Astrocyte (in vitro differentiated cells and primary cell): Measurements from ENCODE around the gene COL11A2. TPM values are rescaled to one million over a fixed set of nuclear protein-coding genes. Genes with fewer than 3 reads are reported as not detected.

Experiments
- DNase-seq: peaks from one replicate; pipeline ENCODE4 v3.0.0-alpha.2; 2010; ENCODE audit warnings: low read depth
- FAIRE-seq: peaks from 2 replicates; lab custom pipeline; 2011; peaks lifted over from hg19 to GRCh38; lab: Jason Lieb, UNC
- H2AFZ ChIP-seq: 2 replicates; pipeline ENCODE4 v1.6.0; 2012; ENCODE audit warnings: low read depth, low read length, inconsistent platforms
- H3K27ac ChIP-seq: 2 replicates; pipeline ENCODE4 v1.5.1; 2011; ENCODE audit warnings: low read depth, low read length, inconsistent platforms
- H3K27me3 ChIP-seq: 2 replicates; pipeline ENCODE4 v1.6.0; 2011; ENCODE audit warnings: low read length, inconsistent platforms; ENCODE audit not compliant: insufficient read depth
- H3K36me3 ChIP-seq: 2 replicates; pipeline ENCODE4 v1.5.1; 2011; ENCODE audit warnings: low read length, inconsistent platforms; ENCODE audit not compliant: insufficient read depth
- H3K4me1 ChIP-seq: 2 replicates; pipeline ENCODE4 v1.5.1; 2011; ENCODE audit warnings: low read length, inconsistent platforms; ENCODE audit not compliant: insufficient read depth
- H3K4me2 ChIP-seq: 2 replicates; pipeline ENCODE4 v1.6.0; 2012; ENCODE audit warnings: low read length, inconsistent platforms
- H3K4me3 ChIP-seq: 2 replicates; pipeline ENCODE4 v1.5.1; 2011; ENCODE audit warnings: low read depth, mild to moderate bottlenecking, low read length, inconsistent platforms; ENCODE audit not compliant: insufficient read depth
- H3K79me2 ChIP-seq: 2 replicates; pipeline ENCODE4 v1.6.0; 2012; ENCODE audit warnings: mild to moderate bottlenecking, low read length, inconsistent platforms; ENCODE audit not compliant: insufficient read depth
- H3K9ac ChIP-seq: 2 replicates; pipeline ENCODE4 v1.6.0; 2012; ENCODE audit warnings: mild to moderate bottlenecking, low read length, inconsistent platforms
- H3K9me3 ChIP-seq: 2 replicates; pipeline ENCODE4 v1.5.1; 2012; ENCODE audit warnings: low read depth, mild to moderate bottlenecking, low read length, inconsistent platforms; ENCODE audit not compliant: insufficient read depth
- H4K20me1 ChIP-seq: 2 replicates; pipeline ENCODE4 v1.6.0; 2012; ENCODE audit warnings: low read length, inconsistent platforms; ENCODE audit not compliant: insufficient read depth
- H3K27ac Mint-ChIP-seq: one replicate; pipeline ENCODE4 v1.8.0; 2021; ENCODE audit warnings: mild to moderate bottlenecking, mixed read lengths; ENCODE audit not compliant: unreplicated experiment
- H3K27me3 Mint-ChIP-seq: one replicate; pipeline ENCODE4 v1.8.0; 2021; ENCODE audit warnings: low read depth, mixed read lengths; ENCODE audit not compliant: unreplicated experiment
- H3K36me3 Mint-ChIP-seq: one replicate; pipeline ENCODE4 v1.8.0; 2021; ENCODE audit warnings: low read depth, mixed read lengths; ENCODE audit not compliant: unreplicated experiment
- H3K4me1 Mint-ChIP-seq: one replicate; pipeline ENCODE4 v1.8.0; 2021; ENCODE audit warnings: low read depth, mixed read lengths; ENCODE audit not compliant: unreplicated experiment
- H3K4me3 Mint-ChIP-seq: one replicate; pipeline ENCODE4 v1.8.0; 2021; ENCODE audit warnings: mild to moderate bottlenecking, moderate library complexity, mixed read lengths; ENCODE audit not compliant: unreplicated experiment
- H3K9me3 Mint-ChIP-seq: one replicate; pipeline ENCODE4 v1.8.0; 2021; ENCODE audit warnings: mild to moderate bottlenecking, mixed read lengths; ENCODE audit not compliant: unreplicated experiment
- CTCF ChIP-seq: IDR thresholded peaks from 2 replicates; pipeline ENCODE4 v1.5.1; 2011; ENCODE audit warnings: low read depth, mild to moderate bottlenecking, inconsistent platforms, low read length, moderate library complexity; ENCODE audit not compliant: insufficient read depth
- EZH2 ChIP-seq: IDR thresholded peaks from 2 replicates; pipeline ENCODE4 v1.6.1; 2012; ENCODE audit warnings: mild to moderate bottlenecking, low read length, inconsistent platforms; ENCODE audit not compliant: insufficient read depth
- total RNA-seq: library from RNA; stranded (reverse); gene quantifications from 2 replicates; pipeline ENCODE4 v1.2.1, GENCODE V29; 2021

Gene COL11A2
- total RNA-seq, 1 donor from 2014 or later = 1.3 TPM

- TF ChIP-seq EZH2 = no peak
- TF ChIP-seq CTCF = no peak
- Histone ChIP-seq H3K4me2 (peak overlapping the region; percentile 86), H3K79me2 (peaks cover 17% of the 10 kb centered on the region), H4K20me1 (peaks cover 55% of the 10 kb centered on the region), H3K27me3 (peaks cover 13% of the 10 kb centered on the region), H3K4me3 (no peak overlapping the region), H2AFZ (no peak overlapping the region), H3K9me3 (no peaks in the 10 kb centered on the region), H3K9ac (no peak overlapping the region), H3K4me1 (no peaks in the 10 kb centered on the region), H3K27ac (no peak overlapping the region), H3K36me3 (peaks cover 30% of the 10 kb centered on the region)
- H3K4me3 Mint-ChIP-seq = no peak overlapping the region
- no peak for FAIRE-seq
- peaks cover 23% of the 10 kb centered on the region for H3K36me3 Mint-ChIP-seq
- peak overlapping the region; percentile 19 for H3K27ac Mint-ChIP-seq
- H3K27me3 Mint-ChIP-seq = peaks cover 22% of the 10 kb centered on the region
- DNase-seq = no peak
- H3K9me3 Mint-ChIP-seq = peaks cover 2% of the 10 kb centered on the region
- peaks cover 13% of the 10 kb centered on the region for H3K4me1 Mint-ChIP-seq
Observed at GRCh38 chr6:33193619-33194018, 1.4 kb upstream of the COL11A2 start.

GRCh38 chr6:33192671-33193602 lies 670 bp upstream of the COL11A2 start:
- peak overlapping the region; percentile 56 for H3K9ac ChIP-seq
- H2AFZ ChIP-seq = peak overlapping the region; percentile 52
- peaks cover 10% of the 10 kb centered on the region for H3K79me2 ChIP-seq
- no peak overlapping the region for H3K27ac ChIP-seq
- Mint-ChIP-seq H3K36me3 (peaks cover 23% of the 10 kb centered on the region), H3K9me3 (peaks cover 2% of the 10 kb centered on the region), H3K4me1 (peaks cover 13% of the 10 kb centered on the region), H3K27ac (peak overlapping the region; percentile 27), H3K27me3 (peaks cover 25% of the 10 kb centered on the region), H3K4me3 (peak overlapping the region; percentile 75)
- peak overlapping the region; percentile 86 for H3K4me2 ChIP-seq
- FAIRE-seq (no peak), DNase-seq (no peak)
- no peaks in the 10 kb centered on the region for H3K9me3 ChIP-seq
- peak overlapping the region; percentile 51 for H3K4me3 ChIP-seq
- peaks cover 30% of the 10 kb centered on the region for H3K36me3 ChIP-seq
- TF ChIP-seq CTCF = no peak
- TF ChIP-seq EZH2 = peak; percentile 58
- H3K4me1 ChIP-seq = no peaks in the 10 kb centered on the region
- peaks cover 48% of the 10 kb centered on the region for H4K20me1 ChIP-seq
- peaks cover 13% of the 10 kb centered on the region for H3K27me3 ChIP-seq
